WTC11 (cell line): ENCODE data around the gene FAT3. TPM values are rescaled to one million over a fixed set of nuclear protein-coding genes. Genes with fewer than 3 reads are reported as not detected.
A peak's percentile ranks its signal among the peaks of the same experiment; 100 is the strongest.

Experiments
- ATAC-seq: fragments of 200-7000 bp; cut with Tn5 transposase; 2 replicates; pipeline ENCODE4 v1.10.0; 2021; ENCODE audit warnings: mild to moderate bottlenecking, moderate library complexity
- CTCF ChIA-PET: fragments of 300-600 bp; sonication (Branson Sonifier 250); formaldehyde crosslinking; loops from one replicate; lab custom pipeline; 2021; ENCODE audit warnings: antibody characterized with exemption; lab: Charles Lee
- POLR2A ChIA-PET: fragments of 350-600 bp; sonication (Branson Sonifier 250); formaldehyde crosslinking; loops from one replicate; lab custom pipeline; 2021; ENCODE audit warnings: antibody characterized with exemption; lab: Charles Lee
- DNase-seq: peaks from one replicate; pipeline ENCODE4 v3.0.0; 2021; ENCODE audit warnings: low spot score
- H3K27ac Mint-ChIP-seq: 2 replicates; pipeline ENCODE4 v1.8.0; 2021; ENCODE audit warnings: mixed read lengths
- H3K27me3 Mint-ChIP-seq: 2 replicates; pipeline ENCODE4 v1.8.0; 2021; ENCODE audit warnings: low read depth, mild to moderate bottlenecking, moderate library complexity, mixed read lengths
- H3K36me3 Mint-ChIP-seq: 2 replicates; pipeline ENCODE4 v1.8.0; 2021; ENCODE audit warnings: mixed read lengths
- H3K4me1 Mint-ChIP-seq: 2 replicates; pipeline ENCODE4 v1.8.0; 2022; ENCODE audit warnings: mixed read lengths
- H3K4me3 Mint-ChIP-seq: 2 replicates; pipeline ENCODE4 v1.8.0; 2021; ENCODE audit warnings: mild to moderate bottlenecking, moderate library complexity, mixed read lengths
- H3K9me3 Mint-ChIP-seq: 2 replicates; pipeline ENCODE4 v1.8.0; 2021; ENCODE audit warnings: mixed read lengths
- ATF1 ChIP-seq: sonication (generic); formaldehyde crosslinking; IDR thresholded peaks from 2 replicates; pipeline ENCODE4 v1.8.1; 2023; ENCODE audit warnings: mild to moderate bottlenecking, moderate library complexity, missing genetic modification reagents
- E2F5 ChIP-seq: sonication (generic); formaldehyde crosslinking; IDR thresholded peaks from 2 replicates; pipeline ENCODE4 v1.8.1; 2022; ENCODE audit warnings: mild to moderate bottlenecking, moderate library complexity, missing genetic modification reagents
- ELF4 ChIP-seq: sonication (generic); formaldehyde crosslinking; IDR thresholded peaks from 2 replicates; pipeline ENCODE4 v1.8.1; 2022; ENCODE audit warnings: low read depth, mild to moderate bottlenecking, moderate library complexity, missing genetic modification reagents
- ESRRA ChIP-seq: sonication (generic); formaldehyde crosslinking; IDR thresholded peaks from 2 replicates; pipeline ENCODE4 v1.8.1; 2022; ENCODE audit warnings: mild to moderate bottlenecking, missing genetic modification reagents, borderline replicate concordance
- ETV6 ChIP-seq: sonication (generic); formaldehyde crosslinking; IDR thresholded peaks from 2 replicates; pipeline ENCODE4 v1.8.1; 2022; ENCODE audit warnings: mild to moderate bottlenecking, missing genetic modification reagents
- FOXP1 ChIP-seq: sonication (generic); formaldehyde crosslinking; IDR thresholded peaks from 2 replicates; pipeline ENCODE4 v1.8.0; 2022; ENCODE audit warnings: missing genetic modification reagents, mild to moderate bottlenecking, moderate library complexity, borderline replicate concordance
- GTF2I ChIP-seq: fragments of 250-450 bp; sonication (Bioruptor Pico); conservative IDR thresholded peaks from 2 replicates; pipeline ENCODE4 v1.4.0; 2021; ENCODE audit warnings: mild to moderate bottlenecking
- HMGXB4 ChIP-seq: sonication (generic); formaldehyde crosslinking; IDR thresholded peaks from 2 replicates; pipeline ENCODE4 v1.8.1; 2023; ENCODE audit warnings: mild to moderate bottlenecking, moderate library complexity, missing genetic modification reagents
- NFATC4 ChIP-seq: fragments of 250-450 bp; sonication (Bioruptor Pico); IDR thresholded peaks from 2 replicates; pipeline ENCODE4 v1.9.0; 2021; ENCODE audit warnings: mild to moderate bottlenecking
- NFYB ChIP-seq: sonication (generic); formaldehyde crosslinking; conservative IDR thresholded peaks from 2 replicates; pipeline ENCODE4 v1.8.0; 2022; ENCODE audit warnings: low read depth, missing genetic modification reagents
- USF1 ChIP-seq: sonication (generic); formaldehyde crosslinking; IDR thresholded peaks from 2 replicates; pipeline ENCODE4 v1.8.0; 2022; ENCODE audit warnings: mild to moderate bottlenecking, missing genetic modification reagents
- ZNF121 ChIP-seq: sonication (generic); formaldehyde crosslinking; IDR thresholded peaks from 2 replicates; pipeline ENCODE4 v1.8.0; 2023; ENCODE audit warnings: missing genetic modification reagents
- ZNF219 ChIP-seq: sonication (generic); formaldehyde crosslinking; IDR thresholded peaks from 2 replicates; pipeline ENCODE4 v1.8.0; 2023; ENCODE audit warnings: missing genetic modification reagents, mild to moderate bottlenecking, borderline replicate concordance
- ZNF317 ChIP-seq: sonication (generic); formaldehyde crosslinking; IDR thresholded peaks from 2 replicates; pipeline ENCODE4 v1.8.1; 2023; ENCODE audit warnings: low read depth, mild to moderate bottlenecking, moderate library complexity, missing genetic modification reagents, borderline replicate concordance
- ZNF396 ChIP-seq: fragments of 250-450 bp; sonication (Bioruptor Pico); IDR thresholded peaks from 2 replicates; pipeline ENCODE4 v1.8.0; 2021; ENCODE audit warnings: mild to moderate bottlenecking, moderate library complexity, borderline replicate concordance
- ZNF423 ChIP-seq: fragments of 250-450 bp; sonication (Bioruptor Pico); IDR thresholded peaks from 2 replicates; pipeline ENCODE4 v2.1.2; 2022; ENCODE audit warnings: mild to moderate bottlenecking, moderate library complexity
- total RNA-seq: library from RNA; stranded (reverse); gene quantifications from 3 replicates; pipeline ENCODE4 v1.2.3, GENCODE V29; 2021
- TF ChIP-seq, protein P1 (sequence below): sonication (generic); formaldehyde crosslinking; IDR thresholded peaks from 2 replicates; pipeline ENCODE4 v1.8.1; 2022; ENCODE audit warnings: low read depth, missing genetic modification reagents, borderline replicate concordance
- TF ChIP-seq, protein P2 (sequence below): sonication (generic); formaldehyde crosslinking; IDR thresholded peaks from 2 replicates; pipeline ENCODE4 v1.8.1; 2023; ENCODE audit warnings: mild to moderate bottlenecking, missing genetic modification reagents, borderline replicate concordance
- TF ChIP-seq, protein P3 (sequence below): fragments of 250-450 bp; sonication (Bioruptor Pico); IDR thresholded peaks from 2 replicates; pipeline ENCODE4 v1.9.0; 2021; ENCODE audit warnings: mild to moderate bottlenecking, borderline replicate concordance

Gene FAT3
- total RNA-seq, 1 experiment from 2014 or later: 30.9 TPM

DNA sequence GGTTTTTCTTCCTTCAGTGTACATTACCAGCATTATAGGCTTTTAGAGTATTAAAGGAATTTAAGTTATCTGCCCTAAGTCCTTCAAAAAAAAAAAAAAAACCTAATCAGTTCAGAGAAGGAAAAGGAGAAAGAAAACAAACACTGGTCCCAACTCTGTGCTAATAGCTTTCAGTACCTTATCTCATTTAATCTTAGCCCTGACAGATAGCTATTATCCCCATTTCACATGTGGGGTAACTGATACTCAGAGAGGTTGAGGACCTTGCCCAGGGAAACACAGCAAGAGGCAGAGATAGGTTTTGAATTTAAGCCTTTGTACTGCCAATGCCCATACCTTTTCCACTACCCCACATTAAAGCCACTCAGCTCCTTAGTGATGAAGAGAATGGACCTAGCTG, 43.4 kb downstream of the FAT3 start:
- Mint-ChIP-seq H3K4me3 (no peak overlapping the region), H3K4me1 (peaks cover 44% of the 10 kb centered on the region), H3K27me3 (no peaks in the 10 kb centered on the region), H3K27ac (no peak overlapping the region), H3K36me3 (peaks cover 2% of the 10 kb centered on the region; the same call in 1 of the 2 replicates), H3K9me3 (no peaks in the 10 kb centered on the region)
- CTCF ChIA-PET: interaction anchor here (0.6 to 1.9 kb wide), 2 partner anchors 18 to 73 kb away, joined by 3 to 6 read pairs; no protein-coding TSS in a partner anchor
- DNase-seq (no peak), ATAC-seq (no peak)
- no peak for TF ChIP-seq NFATC4 (CRISPR knock-in tag)
- TF ChIP-seq, protein P1, sequence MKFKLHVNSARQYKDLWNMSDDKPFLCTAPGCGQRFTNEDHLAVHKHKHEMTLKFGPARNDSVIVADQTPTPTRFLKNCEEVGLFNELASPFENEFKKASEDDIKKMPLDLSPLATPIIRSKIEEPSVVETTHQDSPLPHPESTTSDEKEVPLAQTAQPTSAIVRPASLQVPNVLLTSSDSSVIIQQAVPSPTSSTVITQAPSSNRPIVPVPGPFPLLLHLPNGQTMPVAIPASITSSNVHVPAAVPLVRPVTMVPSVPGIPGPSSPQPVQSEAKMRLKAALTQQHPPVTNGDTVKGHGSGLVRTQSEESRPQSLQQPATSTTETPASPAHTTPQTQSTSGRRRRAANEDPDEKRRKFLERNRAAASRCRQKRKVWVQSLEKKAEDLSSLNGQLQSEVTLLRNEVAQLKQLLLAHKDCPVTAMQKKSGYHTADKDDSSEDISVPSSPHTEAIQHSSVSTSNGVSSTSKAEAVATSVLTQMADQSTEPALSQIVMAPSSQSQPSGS (CRISPR knock-in tag): no peak
- no peak for TF ChIP-seq E2F5 (CRISPR knock-in tag)
- no peak for TF ChIP-seq ESRRA (CRISPR knock-in tag)
- TF ChIP-seq GTF2I: no peak
- TF ChIP-seq ATF1: no peak
- no peak for TF ChIP-seq ZNF423
- no peak for TF ChIP-seq ETV6 (CRISPR knock-in tag)
- POLR2A ChIA-PET: no interaction called here

- Mint-ChIP-seq H3K36me3 (peaks cover 2% of the 10 kb centered on the region; the same call in 1 of the 2 replicates), H3K4me1 (peaks cover 45% of the 10 kb centered on the region), H3K27ac (peak overlapping the region; percentile 26; the same call in 1 of the 2 replicates)
- TF ChIP-seq HMGXB4 (CRISPR knock-in tag): no peak
- TF ChIP-seq, protein P2, sequence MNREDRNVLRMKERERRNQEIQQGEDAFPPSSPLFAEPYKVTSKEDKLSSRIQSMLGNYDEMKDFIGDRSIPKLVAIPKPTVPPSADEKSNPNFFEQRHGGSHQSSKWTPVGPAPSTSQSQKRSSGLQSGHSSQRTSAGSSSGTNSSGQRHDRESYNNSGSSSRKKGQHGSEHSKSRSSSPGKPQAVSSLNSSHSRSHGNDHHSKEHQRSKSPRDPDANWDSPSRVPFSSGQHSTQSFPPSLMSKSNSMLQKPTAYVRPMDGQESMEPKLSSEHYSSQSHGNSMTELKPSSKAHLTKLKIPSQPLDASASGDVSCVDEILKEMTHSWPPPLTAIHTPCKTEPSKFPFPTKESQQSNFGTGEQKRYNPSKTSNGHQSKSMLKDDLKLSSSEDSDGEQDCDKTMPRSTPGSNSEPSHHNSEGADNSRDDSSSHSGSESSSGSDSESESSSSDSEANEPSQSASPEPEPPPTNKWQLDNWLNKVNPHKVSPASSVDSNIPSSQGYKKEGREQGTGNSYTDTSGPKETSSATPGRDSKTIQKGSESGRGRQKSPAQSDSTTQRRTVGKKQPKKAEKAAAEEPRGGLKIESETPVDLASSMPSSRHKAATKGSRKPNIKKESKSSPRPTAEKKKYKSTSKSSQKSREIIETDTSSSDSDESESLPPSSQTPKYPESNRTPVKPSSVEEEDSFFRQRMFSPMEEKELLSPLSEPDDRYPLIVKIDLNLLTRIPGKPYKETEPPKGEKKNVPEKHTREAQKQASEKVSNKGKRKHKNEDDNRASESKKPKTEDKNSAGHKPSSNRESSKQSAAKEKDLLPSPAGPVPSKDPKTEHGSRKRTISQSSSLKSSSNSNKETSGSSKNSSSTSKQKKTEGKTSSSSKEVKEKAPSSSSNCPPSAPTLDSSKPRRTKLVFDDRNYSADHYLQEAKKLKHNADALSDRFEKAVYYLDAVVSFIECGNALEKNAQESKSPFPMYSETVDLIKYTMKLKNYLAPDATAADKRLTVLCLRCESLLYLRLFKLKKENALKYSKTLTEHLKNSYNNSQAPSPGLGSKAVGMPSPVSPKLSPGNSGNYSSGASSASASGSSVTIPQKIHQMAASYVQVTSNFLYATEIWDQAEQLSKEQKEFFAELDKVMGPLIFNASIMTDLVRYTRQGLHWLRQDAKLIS (CRISPR knock-in tag): no peak
- TF ChIP-seq NFYB (CRISPR knock-in tag): no peak
- no peak for TF ChIP-seq ZNF317
- no peak for TF ChIP-seq ATF1
- TF ChIP-seq ETV6 (CRISPR knock-in tag): no peak
- no peak for TF ChIP-seq ELF4
- no peak for TF ChIP-seq ZNF396 (CRISPR knock-in tag)
- no peak for TF ChIP-seq ZNF219 (CRISPR knock-in tag)
- TF ChIP-seq, protein P3, sequence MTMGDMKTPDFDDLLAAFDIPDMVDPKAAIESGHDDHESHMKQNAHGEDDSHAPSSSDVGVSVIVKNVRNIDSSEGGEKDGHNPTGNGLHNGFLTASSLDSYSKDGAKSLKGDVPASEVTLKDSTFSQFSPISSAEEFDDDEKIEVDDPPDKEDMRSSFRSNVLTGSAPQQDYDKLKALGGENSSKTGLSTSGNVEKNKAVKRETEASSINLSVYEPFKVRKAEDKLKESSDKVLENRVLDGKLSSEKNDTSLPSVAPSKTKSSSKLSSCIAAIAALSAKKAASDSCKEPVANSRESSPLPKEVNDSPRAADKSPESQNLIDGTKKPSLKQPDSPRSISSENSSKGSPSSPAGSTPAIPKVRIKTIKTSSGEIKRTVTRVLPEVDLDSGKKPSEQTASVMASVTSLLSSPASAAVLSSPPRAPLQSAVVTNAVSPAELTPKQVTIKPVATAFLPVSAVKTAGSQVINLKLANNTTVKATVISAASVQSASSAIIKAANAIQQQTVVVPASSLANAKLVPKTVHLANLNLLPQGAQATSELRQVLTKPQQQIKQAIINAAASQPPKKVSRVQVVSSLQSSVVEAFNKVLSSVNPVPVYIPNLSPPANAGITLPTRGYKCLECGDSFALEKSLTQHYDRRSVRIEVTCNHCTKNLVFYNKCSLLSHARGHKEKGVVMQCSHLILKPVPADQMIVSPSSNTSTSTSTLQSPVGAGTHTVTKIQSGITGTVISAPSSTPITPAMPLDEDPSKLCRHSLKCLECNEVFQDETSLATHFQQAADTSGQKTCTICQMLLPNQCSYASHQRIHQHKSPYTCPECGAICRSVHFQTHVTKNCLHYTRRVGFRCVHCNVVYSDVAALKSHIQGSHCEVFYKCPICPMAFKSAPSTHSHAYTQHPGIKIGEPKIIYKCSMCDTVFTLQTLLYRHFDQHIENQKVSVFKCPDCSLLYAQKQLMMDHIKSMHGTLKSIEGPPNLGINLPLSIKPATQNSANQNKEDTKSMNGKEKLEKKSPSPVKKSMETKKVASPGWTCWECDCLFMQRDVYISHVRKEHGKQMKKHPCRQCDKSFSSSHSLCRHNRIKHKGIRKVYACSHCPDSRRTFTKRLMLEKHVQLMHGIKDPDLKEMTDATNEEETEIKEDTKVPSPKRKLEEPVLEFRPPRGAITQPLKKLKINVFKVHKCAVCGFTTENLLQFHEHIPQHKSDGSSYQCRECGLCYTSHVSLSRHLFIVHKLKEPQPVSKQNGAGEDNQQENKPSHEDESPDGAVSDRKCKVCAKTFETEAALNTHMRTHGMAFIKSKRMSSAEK: no peak
- TF ChIP-seq ZNF121 (CRISPR knock-in tag): no peak
- TF ChIP-seq, protein P1 (CRISPR knock-in tag): no peak
- TF ChIP-seq USF1 (CRISPR knock-in tag): no peak
- TF ChIP-seq FOXP1 (CRISPR knock-in tag): no peak
- TF ChIP-seq ESRRA (CRISPR knock-in tag): no peak
Observed at GRCh38 chr11:92268546-92268945, 43.9 kb downstream of the FAT3 start.

More at GRCh38 chr11:92268546-92268945, 43.9 kb downstream of the FAT3 start:
- CTCF ChIA-PET: interaction anchor here (0.6 to 1.2 kb wide), 2 partner anchors 17 to 72 kb away, joined by 3 to 5 read pairs; no protein-coding TSS in a partner anchor
- Mint-ChIP-seq H3K27me3 (no peaks in the 10 kb centered on the region), H3K9me3 (no peaks in the 10 kb centered on the region), H3K4me3 (no peak overlapping the region)
- ATAC-seq (no peak), DNase-seq (no peak)
- POLR2A ChIA-PET: no interaction called here
